Left lung (tissue), 10 donors: Measurements from ENCODE around the gene IL4R. TPM values are rescaled to one million over a fixed set of nuclear protein-coding genes. Genes with fewer than 3 reads are reported as not detected.

Source experiments
- ATAC-seq: fragments of 200-7000 bp; cut with Tn5 transposase; one replicate; pipeline ENCODE4 v1.9.1; 2020; ENCODE audit warnings: moderate library complexity
- DNase-seq, 4 donors: peaks; one replicate each; pipeline ENCODE4 v3.0.0-alpha.2; 2013 to 2020
- H3K27ac ChIP-seq, 2 donors: fragments of 200-600 bp; sonication (generic) in 1 of 2; one replicate each; pipeline versions ENCODE4 v1.5.0 to v1.8.0; 2020 to 2021
- H3K27me3 ChIP-seq, 2 donors: fragments of 200-600 bp; sonication (generic) in 1 of 2; one replicate each; pipeline versions ENCODE4 v1.5.0 to v1.8.0; 2020 to 2021
- H3K36me3 ChIP-seq, 2 donors: fragments of 200-600 bp; sonication (generic) in 1 of 2; one replicate each; pipeline versions ENCODE4 v1.5.0 to v1.8.0; 2020 to 2021
- H3K4me1 ChIP-seq, 2 donors: fragments of 200-600 bp; one replicate each; pipeline ENCODE4 v1.8.0; 2021
- H3K4me3 ChIP-seq, 2 donors: fragments of 200-600 bp; sonication (generic) in 1 of 2; one replicate each; pipeline versions ENCODE4 v1.5.0 to v1.8.0; 2020 to 2021; ENCODE audit warnings: mild to moderate bottlenecking in 1 of 2
- H3K9me3 ChIP-seq, 2 donors: fragments of 200-600 bp; sonication (generic) in 1 of 2; one replicate each; pipeline versions ENCODE4 v1.5.0 to v1.8.0; 2020 to 2021
- CTCF ChIP-seq, 2 donors: fragments of 200-600 bp; sonication (generic) in 1 of 2; IDR thresholded peaks; one replicate each; pipeline versions ENCODE4 v1.5.0 to v1.8.0; 2021; ENCODE audit warnings: antibody characterized with exemption in 2 of 2
- intact Hi-C, 2 donors: fragments of 100-400 bp; cut with DNase I; formaldehyde crosslinking; loops; one replicate each; pipeline versions ENCODE4 v1.11.2 to v1.14.2; 2022
- polyA plus RNA-seq, 6 donors: library from polyadenylated mRNA; unstranded; fragments of 120-200 nt; gene quantifications; one replicate each; pipeline ENCODE4 v1.2.1, GENCODE V29; 2013; ENCODE audit not compliant: insufficient read length in 6 of 6
- total RNA-seq, 2 donors: library from RNA; stranded (reverse); fragmentation: NEBNext Ultra II Directional; extraction: Animal tissue kit (Norgen Biotek cat#: 25700); gene quantifications; one replicate each; pipeline ENCODE4 v1.2.1, GENCODE V29; 2021
- donor health status: DM: no; HTN: yes; CAD: no.
- donor health status: DM: no; HTN: no; CAD: no.

Gene IL4R
- total and polyA plus RNA-seq, 8 donors: 29.4 to 133 (median 35.9) TPM

GRCh38 chr16:27341549-27341948, 27.8 kb downstream of the IL4R start:
- DNase-seq (no peak), ATAC-seq (no peak)
- peaks cover 0 to 94% of the 10 kb centered on the region in 2 donors for H3K36me3 ChIP-seq
- no peak overlapping the region for H3K4me3 ChIP-seq
- intact Hi-C loops: no loop called here
- TF ChIP-seq CTCF (IDR thresholded peaks at IDR 0.05): no peak
- peaks cover 0 to 55% of the 10 kb centered on the region in 2 donors for H3K4me1 ChIP-seq
- H3K27me3 ChIP-seq: no peaks in the 10 kb centered on the region
- H3K27ac ChIP-seq: no peak overlapping the region
- H3K9me3 ChIP-seq: no peaks in the 10 kb centered on the region

DNA sequence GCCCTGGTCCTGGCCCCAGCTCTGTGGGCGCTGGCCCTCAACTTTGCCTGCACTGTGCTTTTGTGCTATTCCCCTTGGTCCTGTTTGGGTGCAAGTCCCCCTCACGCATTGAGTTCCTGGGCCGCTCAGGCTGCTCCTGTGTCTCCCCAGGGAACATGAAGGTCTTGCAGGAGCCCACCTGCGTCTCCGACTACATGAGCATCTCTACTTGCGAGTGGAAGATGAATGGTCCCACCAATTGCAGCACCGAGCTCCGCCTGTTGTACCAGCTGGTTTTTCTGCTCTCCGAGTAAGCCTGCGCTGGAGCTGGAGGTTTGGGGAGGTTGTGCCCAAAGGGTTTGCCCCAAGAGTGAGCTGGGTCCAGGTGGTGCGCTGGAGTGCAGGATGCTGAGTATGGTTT, 28.2 kb downstream of the IL4R start:
- ATAC-seq (no peak), DNase-seq (no peak)
- Histone ChIP-seq H3K4me3 (no peak overlapping the region), H3K4me1 (peaks cover 0 to 55% of the 10 kb centered on the region in 2 donors), H3K27me3 (no peaks in the 10 kb centered on the region), H3K27ac (no peak overlapping the region), H3K9me3 (no peaks in the 10 kb centered on the region), H3K36me3 (peaks cover 0 to 98% of the 10 kb centered on the region in 2 donors)
- intact Hi-C loops: no loop called here
- no peak for TF ChIP-seq CTCF (IDR thresholded peaks at IDR 0.05)

DNA sequence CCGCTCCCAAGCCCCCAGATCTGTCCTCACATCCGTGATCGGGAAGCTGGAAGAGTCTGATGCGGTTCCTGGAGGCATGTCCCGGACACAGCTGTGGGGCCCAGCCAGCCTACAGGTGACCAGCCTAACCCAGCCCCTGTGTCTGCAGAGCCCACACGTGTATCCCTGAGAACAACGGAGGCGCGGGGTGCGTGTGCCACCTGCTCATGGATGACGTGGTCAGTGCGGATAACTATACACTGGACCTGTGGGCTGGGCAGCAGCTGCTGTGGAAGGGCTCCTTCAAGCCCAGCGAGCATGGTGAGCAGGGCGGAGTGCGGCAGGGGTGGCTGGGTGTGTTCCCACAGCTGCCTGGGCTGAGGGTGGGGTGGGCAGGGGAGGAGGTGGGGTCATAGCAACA, 30.9 kb downstream of the IL4R start:
- H3K27ac ChIP-seq: no peak overlapping the region
- DNase-seq (no peak), ATAC-seq (no peak)
- H3K4me1 ChIP-seq: peaks cover 0 to 42% of the 10 kb centered on the region in 2 donors
- peaks cover 0 to 100% of the 10 kb centered on the region in 2 donors for H3K36me3 ChIP-seq
- H3K4me3 ChIP-seq: no peak overlapping the region
- H3K27me3 ChIP-seq: no peaks in the 10 kb centered on the region
- no peaks in the 10 kb centered on the region for H3K9me3 ChIP-seq
- intact Hi-C loops: no loop called here
- no peak for TF ChIP-seq CTCF (IDR thresholded peaks at IDR 0.05)

DNA sequence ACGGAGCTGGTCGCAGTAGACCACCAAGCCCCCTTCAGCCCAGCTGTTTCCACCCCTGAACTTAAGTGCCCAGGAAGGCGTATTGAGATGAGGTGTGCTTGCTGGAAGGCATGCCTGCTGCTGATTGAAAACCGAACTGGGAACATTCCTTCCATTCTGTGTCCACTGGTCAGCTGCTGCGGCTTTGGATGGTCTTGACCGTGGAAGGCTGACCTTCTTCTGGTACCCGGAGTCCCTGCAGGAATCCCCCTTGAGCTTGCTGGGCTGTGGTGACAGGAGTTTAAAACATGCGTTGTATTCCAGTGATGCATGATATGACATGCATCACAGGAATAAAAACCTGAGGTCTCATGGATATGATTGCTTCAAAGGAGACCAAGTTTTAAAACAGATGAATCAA, 31.4 kb downstream of the IL4R start:
- Histone ChIP-seq H3K4me1 (peaks cover 0 to 38% of the 10 kb centered on the region in 2 donors), H3K9me3 (no peaks in the 10 kb centered on the region), H3K27me3 (no peaks in the 10 kb centered on the region), H3K36me3 (peaks cover 0 to 100% of the 10 kb centered on the region in 2 donors), H3K27ac (no peak overlapping the region), H3K4me3 (no peak overlapping the region)
- DNase-seq (no peak), ATAC-seq (no peak)
- TF ChIP-seq CTCF (IDR thresholded peaks at IDR 0.05): no peak
- intact Hi-C loops: no loop called here

DNA sequence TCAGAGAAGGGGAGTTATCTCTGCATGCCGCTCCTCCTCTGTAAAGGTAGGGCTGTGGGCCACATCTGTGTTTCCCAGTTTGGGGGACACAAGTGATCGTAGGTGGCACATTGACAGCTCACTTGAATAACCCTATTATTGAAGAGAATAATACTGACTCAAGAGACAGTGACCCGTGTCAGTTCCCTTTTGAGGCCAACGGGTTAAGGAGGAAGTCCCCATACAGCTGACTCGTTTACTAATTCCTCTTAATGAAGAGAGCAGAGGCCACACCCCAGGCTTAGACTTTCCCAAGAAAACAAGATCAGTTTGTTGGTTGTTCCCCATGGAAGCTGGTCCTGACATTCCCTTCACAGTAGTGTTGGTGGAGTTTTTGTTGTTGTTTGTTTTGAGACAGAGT, 33.0 kb downstream of the IL4R start:
- no peak for TF ChIP-seq CTCF (IDR thresholded peaks at IDR 0.05)
- H3K9me3 ChIP-seq: no peaks in the 10 kb centered on the region
- H3K4me3 ChIP-seq: no peak overlapping the region
- no peak for DNase-seq
- no peaks in the 10 kb centered on the region for H3K27me3 ChIP-seq
- peak overlapping the region in 1 of 2 donors; percentile 83 for H3K27ac ChIP-seq
- intact Hi-C loops: no loop called here
- peaks cover 0 to 23% of the 10 kb centered on the region in 2 donors for H3K4me1 ChIP-seq
- peaks cover 0 to 100% of the 10 kb centered on the region in 2 donors for H3K36me3 ChIP-seq
- peak; percentile 62 for ATAC-seq
